GM19193 (cell line): ENCODE data around the gene IL1R2.

Source experiments
- POLR2A ChIP-seq: IDR thresholded peaks from 4 replicates; pipeline ENCODE4 v1.6.1; 2011; ENCODE audit not compliant: insufficient read depth, insufficient read length; ENCODE audit errors: extremely low read depth

IL1R2 gene

GRCh38 chr2:102005449-102005848 is 13.7 kb downstream of the IL1R2 start:
- TF ChIP-seq POLR2A, result no peak

- no peak for TF ChIP-seq POLR2A
Observed at GRCh38 chr2:102005989-102006885, 14.5 kb downstream of the IL1R2 start.

- TF ChIP-seq POLR2A, result no peak
Observed at GRCh38 chr2:102006886-102007278, 15.1 kb downstream of the IL1R2 start.

GRCh38 chr2:102008490-102008889 is 16.7 kb downstream of the IL1R2 start:
- no peak for TF ChIP-seq POLR2A

- no peak for TF ChIP-seq POLR2A
Observed at GRCh38 chr2:102009557-102009956, 17.8 kb downstream of the IL1R2 start.

DNA sequence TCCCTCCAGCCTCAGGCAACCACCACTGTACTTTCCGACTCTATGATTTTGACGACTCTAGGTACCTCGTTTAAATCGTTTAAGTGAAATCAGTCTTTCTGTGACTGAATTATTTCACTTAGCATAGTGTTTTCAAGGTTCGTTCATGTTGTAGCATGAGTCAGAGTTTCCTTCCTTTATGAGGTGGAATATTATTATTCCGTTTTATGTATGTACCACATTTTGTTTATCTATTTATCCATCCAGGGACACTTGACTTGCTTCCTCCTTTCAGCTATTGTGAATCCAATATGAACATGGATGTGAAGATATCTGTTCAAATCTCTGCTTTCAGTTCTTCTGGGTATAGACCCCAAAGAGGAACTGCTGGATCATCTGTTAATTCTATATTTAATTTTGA is 19.1 kb downstream of the IL1R2 start:
- TF ChIP-seq POLR2A, result no peak

GRCh38 chr2:102012061-102012614 is 20.4 kb downstream of the IL1R2 start:
- no peak for TF ChIP-seq POLR2A

- no peak for TF ChIP-seq POLR2A
Observed at GRCh38 chr2:102013206-102014040, 21.7 kb downstream of the IL1R2 start.

- TF ChIP-seq POLR2A, result no peak
Observed at GRCh38 chr2:102014041-102014345, 22.2 kb downstream of the IL1R2 start.

- TF ChIP-seq POLR2A, result no peak
Observed at GRCh38 chr2:102015399-102015798, 23.6 kb downstream of the IL1R2 start.

DNA sequence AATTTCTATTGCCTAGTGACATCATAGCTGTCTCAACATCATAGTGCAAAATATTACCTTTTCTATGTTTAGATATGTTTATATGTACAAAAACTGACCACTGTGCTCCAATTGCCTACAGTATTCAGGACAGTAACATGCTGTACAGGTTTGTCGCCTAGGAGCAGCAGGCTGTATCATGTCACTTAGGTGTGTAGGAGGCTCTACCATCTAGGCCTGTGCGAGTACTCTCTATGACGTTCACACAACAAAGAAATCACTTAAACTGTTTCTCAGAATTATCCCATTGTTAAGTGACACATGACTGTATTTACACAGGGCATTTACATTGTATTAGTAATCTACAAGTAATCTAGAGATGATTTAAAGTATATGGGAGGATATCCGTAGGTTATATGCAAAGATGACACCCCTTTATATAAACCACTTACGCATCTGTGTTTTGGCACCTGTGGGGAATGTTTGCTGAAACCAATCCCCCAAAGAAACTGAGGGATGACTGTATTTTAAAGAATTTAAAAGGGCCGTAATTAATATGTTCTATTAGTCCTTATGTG is 24.7 kb downstream of the IL1R2 start:
- TF ChIP-seq POLR2A, result no peak

- TF ChIP-seq POLR2A, result no peak
Observed at GRCh38 chr2:102018823-102019445, 27.2 kb downstream of the IL1R2 start.

GRCh38 chr2:102020596-102021170 is 28.9 kb downstream of the IL1R2 start:
- TF ChIP-seq POLR2A, result no peak

GRCh38 chr2:102021779-102022178 is 30.0 kb downstream of the IL1R2 start:
- TF ChIP-seq POLR2A, result no peak
